Measurements from ENCODE around the gene KCNIP2. TPM values are rescaled to one million over a fixed set of nuclear protein-coding genes. Genes with fewer than 3 reads are reported as not detected.

The KCNIP2 gene
- total RNA-seq, 1 experiment from 2014 or later, result 8.5 TPM

DNA sequence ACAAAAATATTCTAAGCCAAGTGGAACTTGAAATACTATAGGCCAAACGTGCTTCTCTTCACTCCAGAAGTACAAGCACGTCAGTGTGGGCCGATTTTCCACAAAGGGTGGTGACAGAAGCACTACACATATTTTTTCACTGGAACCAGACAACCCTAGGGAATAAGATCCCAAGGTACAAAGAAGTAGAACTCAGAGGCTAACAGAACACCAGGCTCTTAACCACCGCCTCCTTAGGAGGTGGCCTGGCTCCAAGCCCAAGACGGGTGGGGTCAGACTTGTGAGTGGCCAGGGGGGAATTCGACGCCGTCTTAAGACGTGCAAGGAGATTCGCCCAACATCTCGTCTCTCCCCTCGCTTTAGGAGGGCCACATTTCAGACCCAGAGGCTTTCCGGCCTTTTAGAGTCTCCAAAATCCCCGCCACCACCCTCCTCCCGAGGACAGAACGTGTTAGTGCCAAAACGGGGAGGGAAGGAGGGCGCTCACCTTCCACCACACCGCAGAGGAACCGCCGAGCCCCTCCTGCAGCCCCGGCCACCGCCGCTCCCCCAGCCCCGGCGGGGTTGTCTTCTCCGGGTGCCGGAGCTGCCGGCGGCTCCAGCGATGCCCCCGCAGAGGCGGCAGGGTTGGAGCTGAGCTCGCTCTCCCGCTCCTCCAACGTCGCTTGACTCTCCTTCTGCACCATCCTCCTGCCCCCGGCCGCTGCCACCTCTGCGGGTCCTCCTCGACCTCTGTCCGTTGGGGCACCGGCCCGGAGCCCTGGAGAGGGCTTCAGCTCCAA lies 26.1 kb downstream of the KCNIP2 start:
- Histone ChIP-seq H3K4me2 (ENCODE audit: low read length) (peak overlapping the region; percentile 87), H3K9ac (ENCODE audit: low read length) (peak overlapping the region; percentile 97), H3K9me3 (ENCODE audit: control insufficient read depth in 1 of 2, insufficient read depth in 1 of 2, low read depth in 1 of 2, low read length in 2 of 2) (no peaks in the 10 kb centered on the region), H3K9me2 (ENCODE audit: insufficient read depth) (no peaks in the 10 kb centered on the region), H3K36me3 (ENCODE audit: control insufficient read depth in 1 of 2, insufficient read depth in 2 of 2, low read length in 2 of 2) (peaks cover 10% of the 10 kb centered on the region in 2 experiments; a peak in 3 of 4 replicates), H3K4me3 (replicated peaks in 1 of 2; ENCODE audit: low read depth in 1 of 2, low read length in 2 of 2) (peak overlapping the region; percentile 87 to 96), H3K27ac (ENCODE audit: low read depth, low read length) (peak overlapping the region; percentile 81), H2AFZ (ENCODE audit: low read depth, low read length, poor library complexity, severe bottlenecking) (no peak overlapping the region), H3K4me1 (ENCODE audit: control insufficient read depth in 1 of 2, insufficient read depth in 2 of 2, low read length in 2 of 2) (peaks cover 18 to 31% of the 10 kb centered on the region in 2 experiments), H4K20me1 (ENCODE audit: insufficient read depth) (peaks cover 26% of the 10 kb centered on the region; the same call in 1 of the 2 replicates), H3K27me3 (ENCODE audit: insufficient read depth, low read length) (no peaks in the 10 kb centered on the region), H3K79me2 (ENCODE audit: insufficient read depth, low read length) (peaks cover 72% of the 10 kb centered on the region)
- BruUV-seq (replicated peaks), result no TSS peak
- ATAC-seq, result peak; percentile 47
- CTCF ChIA-PET, result interaction anchor here (0.7 to 2.0 kb wide), 11 partner anchors 10 to 603 kb away, joined by 3 to 19 read pairs (median 5); no protein-coding TSS in a partner anchor
- intact Hi-C loops (cut with micrococcal nuclease), result loop anchor here (5.0 kb wide), 1 partner anchor 35 kb away; the partner anchor contains the start of gene NPM3
- RAD21 ChIA-PET (ENCODE audit: low non-redundant PET in 1 of 2, low total read pairs in 2 of 2, uncharacterized antibody in 2 of 2, unreplicated experiment in 2 of 2), result interaction anchor here (0.7 to 2.0 kb wide), 4 partner anchors 22 to 897 kb away, joined by 3 to 9 read pairs (median 7); no protein-coding TSS in a partner anchor
- peak; percentile 83 for DNase-seq (ENCODE audit: low read depth, low spot score)
- POLR2A ChIA-PET, result interaction anchor here (0.5 to 1.9 kb wide), 8 partner anchors 8 to 825 kb away, joined by 3 to 10 read pairs (median 5); partner anchors contain the start of gene NPM3
- no peak for TF ChIP-seq ELF1 (IDR thresholded peaks at IDR 0.05; ENCODE audit: borderline replicate concordance, low read depth)
- no peak for TF ChIP-seq SRF (IDR thresholded peaks at IDR 0.05; ENCODE audit: low read depth)
- TF ChIP-seq EZH2 (IDR thresholded peaks at IDR 0.05), result no peak
- no peak for TF ChIP-seq YY1 (IDR thresholded peaks at IDR 0.05; ENCODE audit: extremely low read depth, insufficient replicate concordance, low read depth, low read length)
- TF ChIP-seq EGR1 (IDR thresholded peaks at IDR 0.05; ENCODE audit: low read depth), result no peak
- TF ChIP-seq, protein P1, sequence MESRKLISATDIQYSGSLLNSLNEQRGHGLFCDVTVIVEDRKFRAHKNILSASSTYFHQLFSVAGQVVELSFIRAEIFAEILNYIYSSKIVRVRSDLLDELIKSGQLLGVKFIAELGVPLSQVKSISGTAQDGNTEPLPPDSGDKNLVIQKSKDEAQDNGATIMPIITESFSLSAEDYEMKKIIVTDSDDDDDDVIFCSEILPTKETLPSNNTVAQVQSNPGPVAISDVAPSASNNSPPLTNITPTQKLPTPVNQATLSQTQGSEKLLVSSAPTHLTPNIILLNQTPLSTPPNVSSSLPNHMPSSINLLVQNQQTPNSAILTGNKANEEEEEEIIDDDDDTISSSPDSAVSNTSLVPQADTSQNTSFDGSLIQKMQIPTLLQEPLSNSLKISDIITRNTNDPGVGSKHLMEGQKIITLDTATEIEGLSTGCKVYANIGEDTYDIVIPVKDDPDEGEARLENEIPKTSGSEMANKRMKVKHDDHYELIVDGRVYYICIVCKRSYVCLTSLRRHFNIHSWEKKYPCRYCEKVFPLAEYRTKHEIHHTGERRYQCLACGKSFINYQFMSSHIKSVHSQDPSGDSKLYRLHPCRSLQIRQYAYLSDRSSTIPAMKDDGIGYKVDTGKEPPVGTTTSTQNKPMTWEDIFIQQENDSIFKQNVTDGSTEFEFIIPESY (IDR thresholded peaks at IDR 0.05; ENCODE audit: extremely low read depth, insufficient replicate concordance, low read length), result no peak
- peak; percentile 79 for TF ChIP-seq POLR2A (IDR thresholded peaks at IDR 0.05; ENCODE audit: borderline replicate concordance, extremely low read depth, insufficient read depth, insufficient read length)
- TF ChIP-seq JUND (IDR thresholded peaks at IDR 0.05), result no peak
- TF ChIP-seq ZFX (IDR thresholded peaks at IDR 0.05), result no peak
- TF ChIP-seq, protein P2, sequence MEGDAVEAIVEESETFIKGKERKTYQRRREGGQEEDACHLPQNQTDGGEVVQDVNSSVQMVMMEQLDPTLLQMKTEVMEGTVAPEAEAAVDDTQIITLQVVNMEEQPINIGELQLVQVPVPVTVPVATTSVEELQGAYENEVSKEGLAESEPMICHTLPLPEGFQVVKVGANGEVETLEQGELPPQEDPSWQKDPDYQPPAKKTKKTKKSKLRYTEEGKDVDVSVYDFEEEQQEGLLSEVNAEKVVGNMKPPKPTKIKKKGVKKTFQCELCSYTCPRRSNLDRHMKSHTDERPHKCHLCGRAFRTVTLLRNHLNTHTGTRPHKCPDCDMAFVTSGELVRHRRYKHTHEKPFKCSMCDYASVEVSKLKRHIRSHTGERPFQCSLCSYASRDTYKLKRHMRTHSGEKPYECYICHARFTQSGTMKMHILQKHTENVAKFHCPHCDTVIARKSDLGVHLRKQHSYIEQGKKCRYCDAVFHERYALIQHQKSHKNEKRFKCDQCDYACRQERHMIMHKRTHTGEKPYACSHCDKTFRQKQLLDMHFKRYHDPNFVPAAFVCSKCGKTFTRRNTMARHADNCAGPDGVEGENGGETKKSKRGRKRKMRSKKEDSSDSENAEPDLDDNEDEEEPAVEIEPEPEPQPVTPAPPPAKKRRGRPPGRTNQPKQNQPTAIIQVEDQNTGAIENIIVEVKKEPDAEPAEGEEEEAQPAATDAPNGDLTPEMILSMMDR (IDR thresholded peaks at IDR 0.05 in 2 of 3, conservative IDR thresholded peaks at IDR 0.05 in 1 of 3; ENCODE audit: borderline replicate concordance in 1 of 3, insufficient read depth in 1 of 3, low read depth in 2 of 3, low read length in 2 of 3), result no peak
- no peak for TF ChIP-seq ZNF274 (IDR thresholded peaks at IDR 0.05; ENCODE audit: low read depth, low read length)
- TF ChIP-seq TCF7L2 (IDR thresholded peaks at IDR 0.05; ENCODE audit: borderline replicate concordance, extremely low read depth, insufficient read depth, insufficient read length), result peak; percentile 10
- TF ChIP-seq CBX3 (IDR thresholded peaks at IDR 0.05; ENCODE audit: low read depth), result no peak
- no peak for TF ChIP-seq EZH2phosphoT487 (IDR thresholded peaks at IDR 0.05; ENCODE audit: borderline replicate concordance)
- TF ChIP-seq, protein P3, sequence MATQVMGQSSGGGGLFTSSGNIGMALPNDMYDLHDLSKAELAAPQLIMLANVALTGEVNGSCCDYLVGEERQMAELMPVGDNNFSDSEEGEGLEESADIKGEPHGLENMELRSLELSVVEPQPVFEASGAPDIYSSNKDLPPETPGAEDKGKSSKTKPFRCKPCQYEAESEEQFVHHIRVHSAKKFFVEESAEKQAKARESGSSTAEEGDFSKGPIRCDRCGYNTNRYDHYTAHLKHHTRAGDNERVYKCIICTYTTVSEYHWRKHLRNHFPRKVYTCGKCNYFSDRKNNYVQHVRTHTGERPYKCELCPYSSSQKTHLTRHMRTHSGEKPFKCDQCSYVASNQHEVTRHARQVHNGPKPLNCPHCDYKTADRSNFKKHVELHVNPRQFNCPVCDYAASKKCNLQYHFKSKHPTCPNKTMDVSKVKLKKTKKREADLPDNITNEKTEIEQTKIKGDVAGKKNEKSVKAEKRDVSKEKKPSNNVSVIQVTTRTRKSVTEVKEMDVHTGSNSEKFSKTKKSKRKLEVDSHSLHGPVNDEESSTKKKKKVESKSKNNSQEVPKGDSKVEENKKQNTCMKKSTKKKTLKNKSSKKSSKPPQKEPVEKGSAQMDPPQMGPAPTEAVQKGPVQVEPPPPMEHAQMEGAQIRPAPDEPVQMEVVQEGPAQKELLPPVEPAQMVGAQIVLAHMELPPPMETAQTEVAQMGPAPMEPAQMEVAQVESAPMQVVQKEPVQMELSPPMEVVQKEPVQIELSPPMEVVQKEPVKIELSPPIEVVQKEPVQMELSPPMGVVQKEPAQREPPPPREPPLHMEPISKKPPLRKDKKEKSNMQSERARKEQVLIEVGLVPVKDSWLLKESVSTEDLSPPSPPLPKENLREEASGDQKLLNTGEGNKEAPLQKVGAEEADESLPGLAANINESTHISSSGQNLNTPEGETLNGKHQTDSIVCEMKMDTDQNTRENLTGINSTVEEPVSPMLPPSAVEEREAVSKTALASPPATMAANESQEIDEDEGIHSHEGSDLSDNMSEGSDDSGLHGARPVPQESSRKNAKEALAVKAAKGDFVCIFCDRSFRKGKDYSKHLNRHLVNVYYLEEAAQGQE (IDR thresholded peaks at IDR 0.05; ENCODE audit: low read depth), result no peak
- TF ChIP-seq SIN3A (IDR thresholded peaks at IDR 0.05; ENCODE audit: low read depth), result no peak
- peak; percentile 63 for TF ChIP-seq POLR2AphosphoS5 (IDR thresholded peaks at IDR 0.05; ENCODE audit: low read depth, low read length)
- TF ChIP-seq RAD21 (IDR thresholded peaks at IDR 0.05; ENCODE audit: low read depth), result no peak
- TF ChIP-seq SP1 (IDR thresholded peaks at IDR 0.05; ENCODE audit: low read depth), result no peak

Measured in HCT116 (cell line).